IPS DF 6.9 (cell line): ENCODE results near the gene DRD4.

ENCODE experiments used
- DNase-seq: peaks from one replicate; pipeline ENCODE4 v3.0.0-alpha.2; 2013; ENCODE audit warnings: low read depth, low spot score
- H3K27ac ChIP-seq: one replicate; pipeline ENCODE4 v1.5.1; 2013; ENCODE audit warnings: low read length, control low read depth
- H3K27me3 ChIP-seq: 2 replicates; pipeline ENCODE4 v1.6.1; 2013; ENCODE audit warnings: mild to moderate bottlenecking, low read length; ENCODE audit not compliant: control insufficient read depth, insufficient read depth
- H3K36me3 ChIP-seq: 2 replicates; pipeline ENCODE4 v1.6.1; 2013; ENCODE audit warnings: low read length; ENCODE audit not compliant: control insufficient read depth, insufficient read depth
- H3K4me1 ChIP-seq: 2 replicates; pipeline ENCODE4 v1.6.1; 2013; ENCODE audit warnings: low read length; ENCODE audit not compliant: control insufficient read depth, insufficient read depth
- H3K4me3 ChIP-seq: 2 replicates; pipeline ENCODE4 v1.5.1; 2013; ENCODE audit warnings: mild to moderate bottlenecking, low read length
- H3K9me3 ChIP-seq: 2 replicates; pipeline ENCODE4 v1.6.1; 2013; ENCODE audit warnings: low read length, inconsistent platforms; ENCODE audit not compliant: control insufficient read depth, insufficient read depth
- WGBS: extraction: QIAGEN DNeasy Blood & Tissue Kit; methylation state at CpG from one replicate; pipeline ENCODE4 v1.1.7; 2013; ENCODE audit warnings: mixed read lengths, missing lambda C conversion rate; ENCODE audit not compliant: insufficient read length, insufficient coverage; 5-methylcytosine and 5-hydroxymethylcytosine counted together

DRD4 gene

GRCh38 chr11:656866-657265, 19.8 kb downstream of the DRD4 start:
- WGBS: no CpG with 5 or more reads among the region's 7 CpGs
- Histone ChIP-seq H3K36me3 (peaks cover 14% of the 10 kb centered on the region; the same call in 1 of the 2 replicates), H3K27me3 (no peaks in the 10 kb centered on the region), H3K27ac (no peak overlapping the region), H3K9me3 (no peaks in the 10 kb centered on the region), H3K4me1 (no peaks in the 10 kb centered on the region), H3K4me3 (no peak overlapping the region)
- DNase-seq: no peak

- Histone ChIP-seq H3K27me3 (no peaks in the 10 kb centered on the region), H3K9me3 (no peaks in the 10 kb centered on the region), H3K36me3 (peaks cover 14% of the 10 kb centered on the region; the same call in 1 of the 2 replicates), H3K4me3 (no peak overlapping the region), H3K27ac (no peak overlapping the region), H3K4me1 (no peaks in the 10 kb centered on the region)
- WGBS: 100% methylated on average over 2 of the region's 14 CpGs
- no peak for DNase-seq
Measured at GRCh38 chr11:657691-658126, 20.6 kb downstream of the DRD4 start.

GRCh38 chr11:659532-660085, 22.5 kb downstream of the DRD4 start:
- Histone ChIP-seq H3K4me1 (no peaks in the 10 kb centered on the region), H3K27me3 (no peaks in the 10 kb centered on the region), H3K9me3 (no peaks in the 10 kb centered on the region), H3K36me3 (peaks cover 11% of the 10 kb centered on the region; the same call in 1 of the 2 replicates), H3K4me3 (no peak overlapping the region), H3K27ac (no peak overlapping the region)
- no CpG with 5 or more reads among the region's 16 CpGs for WGBS
- no peak for DNase-seq

GRCh38 chr11:660281-660680, 23.2 kb downstream of the DRD4 start:
- H3K27ac ChIP-seq: no peak overlapping the region
- no CpG with 5 or more reads among the region's 19 CpGs for WGBS
- no peak for DNase-seq
- H3K36me3 ChIP-seq: peaks cover 8% of the 10 kb centered on the region; the same call in 1 of the 2 replicates
- H3K4me3 ChIP-seq: no peak overlapping the region
- H3K27me3 ChIP-seq: no peaks in the 10 kb centered on the region
- no peaks in the 10 kb centered on the region for H3K4me1 ChIP-seq
- H3K9me3 ChIP-seq: no peaks in the 10 kb centered on the region

GRCh38 chr11:660681-661444, 23.8 kb downstream of the DRD4 start:
- H3K27ac ChIP-seq: no peak overlapping the region
- no CpG with 5 or more reads among the region's 19 CpGs for WGBS

GRCh38 chr11:662689-663274, 25.7 kb downstream of the DRD4 start:
- H3K27me3 ChIP-seq: no peaks in the 10 kb centered on the region
- DNase-seq: no peak
- H3K4me3 ChIP-seq: no peak overlapping the region
- H3K9me3 ChIP-seq: no peaks in the 10 kb centered on the region
- H3K27ac ChIP-seq: no peak overlapping the region
- WGBS: no CpG with 5 or more reads among the region's 15 CpGs
- no peaks in the 10 kb centered on the region for H3K4me1 ChIP-seq
- peaks cover 10% of the 10 kb centered on the region; the same call in 1 of the 2 replicates for H3K36me3 ChIP-seq

More at GRCh38 chr11:660681-661444, 23.8 kb downstream of the DRD4 start:
- DNase-seq: no peak
- H3K4me3 ChIP-seq: no peak overlapping the region
- no peaks in the 10 kb centered on the region for H3K4me1 ChIP-seq
- no peaks in the 10 kb centered on the region for H3K9me3 ChIP-seq
- H3K36me3 ChIP-seq: peaks cover 9% of the 10 kb centered on the region; the same call in 1 of the 2 replicates
- no peaks in the 10 kb centered on the region for H3K27me3 ChIP-seq

- Histone ChIP-seq H3K9me3 (no peaks in the 10 kb centered on the region), H3K27me3 (no peaks in the 10 kb centered on the region), H3K4me1 (no peaks in the 10 kb centered on the region), H3K27ac (no peak overlapping the region), H3K36me3 (0 out of 2 replicates have a peak, but pooled peaks cover 5% of the 10 kb centered on the region), H3K4me3 (no peak overlapping the region)
- WGBS: no CpG with 5 or more reads among the region's 15 CpGs
- DNase-seq: no peak
Measured at GRCh38 chr11:665062-665703, 28.1 kb downstream of the DRD4 start.

- WGBS: no CpG with 5 or more reads among the region's 11 CpGs
- no peaks in the 10 kb centered on the region for H3K9me3 ChIP-seq
- H3K4me1 ChIP-seq: no peaks in the 10 kb centered on the region
- H3K27ac ChIP-seq: no peak overlapping the region
- 0 out of 2 replicates have a peak, but pooled peaks cover 5% of the 10 kb centered on the region for H3K36me3 ChIP-seq
- H3K4me3 ChIP-seq: no peak overlapping the region
- no peaks in the 10 kb centered on the region for H3K27me3 ChIP-seq
- DNase-seq: no peak
Measured at GRCh38 chr11:665704-666281, 28.7 kb downstream of the DRD4 start.

GRCh38 chr11:673866-674265, 36.8 kb downstream of the DRD4 start:
- Histone ChIP-seq H3K4me3 (no peak overlapping the region), H3K27me3 (no peaks in the 10 kb centered on the region), H3K27ac (no peak overlapping the region), H3K4me1 (no peaks in the 10 kb centered on the region), H3K36me3 (peaks cover 9% of the 10 kb centered on the region), H3K9me3 (no peaks in the 10 kb centered on the region)
- DNase-seq: no peak
- WGBS: no CpG with 5 or more reads among the region's 8 CpGs

- H3K27ac ChIP-seq: no peak overlapping the region
- no peaks in the 10 kb centered on the region for H3K27me3 ChIP-seq
- no peaks in the 10 kb centered on the region for H3K9me3 ChIP-seq
- H3K4me1 ChIP-seq: no peaks in the 10 kb centered on the region; the same call in 1 of the 2 replicates
- no peak for DNase-seq
- WGBS: no CpG with 5 or more reads among the region's 17 CpGs
- no peak overlapping the region for H3K4me3 ChIP-seq
- H3K36me3 ChIP-seq: peaks cover 10% of the 10 kb centered on the region
Measured at GRCh38 chr11:674406-674805, 37.3 kb downstream of the DRD4 start.
